ENCODE results near the gene NCR2. TPM values are rescaled to one million over a fixed set of nuclear protein-coding genes. Genes with fewer than 3 reads are reported as not detected.

Gene NCR2
- total RNA-seq, 2 experiments from 2014 or later, result not detected

DNA sequence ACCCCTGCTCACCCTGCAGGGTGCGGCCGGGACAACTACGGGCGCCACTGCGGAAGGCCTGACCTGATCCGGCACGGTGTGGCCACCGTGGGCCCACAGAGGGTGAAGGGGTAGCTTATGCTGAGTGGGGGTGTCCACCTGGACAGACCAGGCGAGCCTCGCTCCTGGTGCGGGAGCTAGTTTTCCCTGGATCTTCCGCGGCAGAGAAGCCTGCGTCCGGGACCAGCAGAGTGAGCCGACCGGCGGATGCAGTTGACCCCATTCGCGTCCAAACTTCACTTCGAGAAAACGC, 38.2 kb downstream of the NCR2 start:
- no peak overlapping the region for H2AFZ ChIP-seq (ENCODE audit: low read length)
- H3K36me3 ChIP-seq (ENCODE audit: insufficient read depth, low read length), result no peaks in the 10 kb centered on the region
- H3K4me1 ChIP-seq (ENCODE audit: insufficient read depth, low read length, poor library complexity, severe bottlenecking), result no peaks in the 10 kb centered on the region
- no peaks in the 10 kb centered on the region for H4K20me1 ChIP-seq (ENCODE audit: insufficient read depth, low read length)
- H3K4me2 ChIP-seq (ENCODE audit: low read length), result no peak overlapping the region
- POLR2A ChIA-PET, result interaction anchor here (1.2 kb wide), 1 partner anchor 12 kb away, joined by 4 read pairs; no protein-coding TSS in a partner anchor
- no peak overlapping the region for H3K27ac ChIP-seq (ENCODE audit: low read depth, low read length, poor library complexity, severe bottlenecking)
- TF ChIP-seq EZH2phosphoT487 (IDR thresholded peaks at IDR 0.05; ENCODE audit: borderline replicate concordance, low read depth, low read length), result no peak
- TF ChIP-seq, protein P1, sequence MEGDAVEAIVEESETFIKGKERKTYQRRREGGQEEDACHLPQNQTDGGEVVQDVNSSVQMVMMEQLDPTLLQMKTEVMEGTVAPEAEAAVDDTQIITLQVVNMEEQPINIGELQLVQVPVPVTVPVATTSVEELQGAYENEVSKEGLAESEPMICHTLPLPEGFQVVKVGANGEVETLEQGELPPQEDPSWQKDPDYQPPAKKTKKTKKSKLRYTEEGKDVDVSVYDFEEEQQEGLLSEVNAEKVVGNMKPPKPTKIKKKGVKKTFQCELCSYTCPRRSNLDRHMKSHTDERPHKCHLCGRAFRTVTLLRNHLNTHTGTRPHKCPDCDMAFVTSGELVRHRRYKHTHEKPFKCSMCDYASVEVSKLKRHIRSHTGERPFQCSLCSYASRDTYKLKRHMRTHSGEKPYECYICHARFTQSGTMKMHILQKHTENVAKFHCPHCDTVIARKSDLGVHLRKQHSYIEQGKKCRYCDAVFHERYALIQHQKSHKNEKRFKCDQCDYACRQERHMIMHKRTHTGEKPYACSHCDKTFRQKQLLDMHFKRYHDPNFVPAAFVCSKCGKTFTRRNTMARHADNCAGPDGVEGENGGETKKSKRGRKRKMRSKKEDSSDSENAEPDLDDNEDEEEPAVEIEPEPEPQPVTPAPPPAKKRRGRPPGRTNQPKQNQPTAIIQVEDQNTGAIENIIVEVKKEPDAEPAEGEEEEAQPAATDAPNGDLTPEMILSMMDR (conservative IDR thresholded peaks at IDR 0.05; ENCODE audit: low read length), result no peak
- no peaks in the 10 kb centered on the region for H3K9me2 ChIP-seq (ENCODE audit: insufficient read depth, low read length)
- DNase-seq (ENCODE audit: low spot score), result no peak
- no peaks in the 10 kb centered on the region for H3K9me3 ChIP-seq (ENCODE audit: low read length)
- H3K4me3 ChIP-seq (ENCODE audit: low read depth, low read length, poor library complexity, severe bottlenecking), result no peak overlapping the region
- CTCF ChIA-PET (ENCODE audit: unreplicated experiment), result no interaction called here
- intact Hi-C loops (cut with micrococcal nuclease; ENCODE audit: unreplicated experiment), result no loop called here
- BruUV-seq (replicated peaks), result no TSS peak
- H3K79me2 ChIP-seq (ENCODE audit: insufficient read depth, low read depth, low read length), result no peaks in the 10 kb centered on the region

DNA sequence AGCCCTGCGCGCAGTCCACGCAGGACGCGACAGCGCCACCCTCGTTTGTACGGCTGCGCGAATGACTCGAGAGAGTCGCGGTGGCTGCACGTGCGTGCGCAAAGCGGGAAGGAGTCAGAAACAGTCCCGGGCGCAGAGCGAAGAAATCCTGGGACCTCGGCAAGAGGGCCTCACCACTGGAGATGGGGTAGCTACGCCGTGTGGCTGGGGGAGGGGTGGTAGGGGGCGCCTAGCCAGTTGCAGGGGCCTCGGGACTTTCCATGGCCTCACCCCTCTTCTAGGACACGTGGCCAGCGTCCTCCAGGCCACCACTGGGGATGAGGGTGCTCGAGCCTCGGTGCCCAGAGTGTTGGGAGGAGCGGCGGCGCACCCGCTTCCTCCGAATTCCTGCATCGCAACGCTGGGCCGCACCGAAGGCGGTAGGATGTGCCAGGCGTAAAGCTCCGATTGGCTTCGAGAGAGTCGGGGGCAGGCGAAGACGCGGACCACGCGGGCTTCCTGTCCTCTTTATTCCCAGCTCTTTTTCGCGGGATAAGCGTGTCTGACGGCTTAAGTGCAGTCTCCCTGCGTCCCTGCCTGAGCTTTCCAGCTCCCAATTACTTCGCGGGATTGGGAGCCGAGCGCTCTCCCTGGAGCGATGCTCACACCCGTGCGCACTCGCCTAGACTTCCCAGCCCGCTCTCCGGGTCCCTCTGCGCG, 38.7 kb downstream of the NCR2 start:
- Histone ChIP-seq H3K36me3 (ENCODE audit: insufficient read depth, low read length) (no peaks in the 10 kb centered on the region), H2AFZ (ENCODE audit: low read length) (no peak overlapping the region), H3K79me2 (ENCODE audit: insufficient read depth, low read depth, low read length) (no peaks in the 10 kb centered on the region), H3K4me3 (ENCODE audit: low read depth, low read length, poor library complexity, severe bottlenecking) (no peak overlapping the region), H3K4me1 (ENCODE audit: insufficient read depth, low read length, poor library complexity, severe bottlenecking) (no peaks in the 10 kb centered on the region), H4K20me1 (ENCODE audit: insufficient read depth, low read length) (no peaks in the 10 kb centered on the region), H3K27ac (ENCODE audit: low read depth, low read length, poor library complexity, severe bottlenecking) (no peak overlapping the region), H3K9me2 (ENCODE audit: insufficient read depth, low read length) (no peaks in the 10 kb centered on the region), H3K4me2 (ENCODE audit: low read length) (no peak overlapping the region), H3K9me3 (ENCODE audit: low read length) (no peaks in the 10 kb centered on the region)
- intact Hi-C loops (cut with micrococcal nuclease; ENCODE audit: unreplicated experiment), result no loop called here
- ChIA-PET POLR2A (interaction anchor here (1.2 kb wide), 1 partner anchor 11 kb away, joined by 4 read pairs; no protein-coding TSS in a partner anchor), CTCF (ENCODE audit: unreplicated experiment) (no interaction called here)
- BruUV-seq (replicated peaks), result no TSS peak
- DNase-seq (ENCODE audit: low spot score), result no peak
- no peak for TF ChIP-seq EZH2phosphoT487 (IDR thresholded peaks at IDR 0.05; ENCODE audit: borderline replicate concordance, low read depth, low read length)

DNA sequence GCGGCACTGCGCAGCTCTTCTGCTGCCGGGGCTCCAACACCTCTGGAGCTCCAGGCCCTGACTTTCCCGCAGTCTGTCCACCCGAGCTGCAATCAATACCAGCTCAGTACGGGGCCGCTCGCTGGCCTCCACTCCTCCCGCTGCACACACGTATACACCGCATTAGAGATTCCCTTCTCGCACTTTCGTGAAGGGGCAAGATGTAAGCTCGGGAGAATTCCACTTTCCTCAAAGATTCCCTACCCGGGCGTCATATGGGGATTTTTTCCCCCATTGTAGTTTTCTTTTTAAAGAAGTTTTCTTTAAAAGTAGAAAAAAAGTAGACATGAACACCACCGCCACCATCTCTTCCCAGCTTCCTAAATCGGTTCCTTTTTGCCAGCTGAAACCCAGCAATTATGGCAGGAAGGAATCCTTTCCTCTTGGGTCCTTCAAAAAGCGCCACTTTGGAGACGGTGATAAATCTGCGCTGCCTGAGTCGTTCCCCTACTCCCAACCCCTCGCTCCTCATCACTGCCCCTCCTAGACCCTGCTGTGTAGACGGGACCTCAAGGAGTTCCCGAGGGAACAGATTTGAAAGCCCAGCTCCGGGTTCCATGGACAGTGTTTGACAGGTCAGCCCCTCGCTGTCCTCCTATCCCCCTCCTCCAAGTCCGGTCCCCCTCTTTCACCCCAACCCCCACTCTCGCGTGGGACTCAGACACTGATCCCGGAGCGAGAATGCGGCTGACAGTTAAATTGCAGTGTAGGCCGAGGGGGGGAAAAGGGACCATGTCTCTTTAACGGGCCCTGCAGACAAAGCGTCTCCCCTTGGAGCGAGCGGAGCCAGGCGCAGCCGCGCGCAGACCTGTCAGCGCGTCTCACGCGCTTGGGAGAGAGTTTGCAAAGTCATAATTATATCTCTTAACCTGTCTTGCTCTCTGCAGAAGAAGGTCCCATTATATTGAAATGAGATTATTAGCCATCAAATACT, 39.5 kb downstream of the NCR2 start:
- TF ChIP-seq EZH2phosphoT487 (IDR thresholded peaks at IDR 0.05; ENCODE audit: borderline replicate concordance, low read depth, low read length), result no peak
- TF ChIP-seq, protein P1 (conservative IDR thresholded peaks at IDR 0.05; ENCODE audit: low read length), result no peak
- no peak for DNase-seq (ENCODE audit: low spot score)
- H4K20me1 ChIP-seq (ENCODE audit: insufficient read depth, low read length), result no peaks in the 10 kb centered on the region
- H3K4me3 ChIP-seq (ENCODE audit: low read depth, low read length, poor library complexity, severe bottlenecking), result no peak overlapping the region
- H3K27ac ChIP-seq (ENCODE audit: low read depth, low read length, poor library complexity, severe bottlenecking), result no peak overlapping the region
- H3K4me2 ChIP-seq (ENCODE audit: low read length), result no peak overlapping the region
- CTCF ChIA-PET (ENCODE audit: unreplicated experiment), result no interaction called here
- H3K79me2 ChIP-seq (ENCODE audit: insufficient read depth, low read depth, low read length), result no peaks in the 10 kb centered on the region
- POLR2A ChIA-PET, result interaction anchor here (1.2 kb wide), 1 partner anchor 10 kb away, joined by 4 read pairs; no protein-coding TSS in a partner anchor
- no peaks in the 10 kb centered on the region for H3K9me2 ChIP-seq (ENCODE audit: insufficient read depth, low read length)
- no peaks in the 10 kb centered on the region for H3K36me3 ChIP-seq (ENCODE audit: insufficient read depth, low read length)
- H3K9me3 ChIP-seq (ENCODE audit: low read length), result no peaks in the 10 kb centered on the region
- BruUV-seq (replicated peaks), result no TSS peak
- H3K4me1 ChIP-seq (ENCODE audit: insufficient read depth, low read length, poor library complexity, severe bottlenecking), result no peaks in the 10 kb centered on the region
- H2AFZ ChIP-seq (ENCODE audit: low read length), result no peak overlapping the region
- intact Hi-C loops (cut with micrococcal nuclease; ENCODE audit: unreplicated experiment), result no loop called here

Measured in OCI-LY7 (cell line).